T-helper 1 cell treated with Interleukin-12 subunit alpha and Interleukin-12 subunit beta and Interleukin-4 antibody, amounts not matched to agents 30 ng/mL and 1 ng/mL, for 36 hours (primary cell): Measurements from ENCODE around the gene NEDD9. TPM values are rescaled to one million over a fixed set of nuclear protein-coding genes. Genes with fewer than 3 reads are reported as not detected.

Experiments used
- intact Hi-C: fragments of 100-400 bp; cut with micrococcal nuclease; formaldehyde crosslinking; loops from one replicate; pipeline ENCODE4 v1.15.1; 2024
- total RNA-seq: library from RNA; stranded (reverse); gene quantifications from 2 replicates; pipeline ENCODE4 v1.2.3, GENCODE V29; 2022

The NEDD9 gene
- total RNA-seq, 1 donor from 2014 or later: 71.1 TPM

GRCh38 chr6:11221623-11222384, 10.7 kb downstream of the NEDD9 start:
- intact Hi-C loops: loop anchor here (1.0 to 2.0 kb wide), 2 partner anchors 14 to 15 kb away; no protein-coding TSS in a partner anchor

DNA sequence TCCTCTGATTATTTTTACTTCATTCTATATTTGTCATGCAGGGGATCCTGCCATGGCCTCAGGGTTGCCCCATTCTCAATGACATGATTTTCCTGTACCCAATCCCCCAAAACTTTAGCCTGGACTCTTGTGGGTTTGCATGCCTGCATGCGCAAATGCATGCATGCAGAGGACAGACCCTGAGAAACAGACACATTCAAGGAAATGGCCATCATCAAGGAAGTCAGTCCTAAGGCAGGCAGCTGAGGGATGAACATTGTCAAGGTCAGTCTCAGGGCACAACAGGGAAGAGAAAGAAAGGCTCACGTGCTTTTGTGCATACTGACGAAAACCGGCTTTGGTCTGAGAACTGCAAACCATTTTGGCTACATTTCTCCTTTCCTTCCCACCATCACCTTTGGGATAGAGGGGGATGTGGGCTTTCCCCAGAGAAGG, 13.1 kb downstream of the NEDD9 start:
- intact Hi-C loops: no loop called here

GRCh38 chr6:11218538-11219399, 13.7 kb downstream of the NEDD9 start:
- intact Hi-C loops: no loop called here

- intact Hi-C loops: no loop called here
Measured at GRCh38 chr6:11218102-11218442, 14.4 kb downstream of the NEDD9 start.

- intact Hi-C loops: no loop called here
Measured at GRCh38 chr6:11217360-11218101, 14.9 kb downstream of the NEDD9 start.

DNA sequence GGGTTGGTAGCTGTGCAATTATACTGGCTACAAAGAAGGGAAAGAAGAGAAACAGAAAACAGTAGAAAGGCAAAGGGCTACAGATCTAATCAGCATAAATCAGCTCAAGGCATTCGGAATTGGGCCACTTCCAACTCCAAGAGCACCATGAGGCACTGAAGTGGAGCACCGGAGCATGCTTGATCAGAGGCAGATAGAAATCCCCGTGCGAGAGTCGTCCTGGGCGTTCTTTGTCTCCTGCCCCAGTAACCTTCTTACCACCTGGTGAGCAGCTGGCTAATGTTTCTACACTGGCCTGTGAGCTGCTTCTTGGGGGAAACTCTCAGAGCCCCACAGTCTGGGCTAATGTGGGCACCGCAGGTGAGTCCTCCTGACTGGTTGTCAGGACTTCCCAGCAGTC, 16.7 kb downstream of the NEDD9 start:
- intact Hi-C loops: no loop called here

- intact Hi-C loops: no loop called here
Measured at GRCh38 chr6:11214901-11215300, 17.6 kb downstream of the NEDD9 start.

DNA sequence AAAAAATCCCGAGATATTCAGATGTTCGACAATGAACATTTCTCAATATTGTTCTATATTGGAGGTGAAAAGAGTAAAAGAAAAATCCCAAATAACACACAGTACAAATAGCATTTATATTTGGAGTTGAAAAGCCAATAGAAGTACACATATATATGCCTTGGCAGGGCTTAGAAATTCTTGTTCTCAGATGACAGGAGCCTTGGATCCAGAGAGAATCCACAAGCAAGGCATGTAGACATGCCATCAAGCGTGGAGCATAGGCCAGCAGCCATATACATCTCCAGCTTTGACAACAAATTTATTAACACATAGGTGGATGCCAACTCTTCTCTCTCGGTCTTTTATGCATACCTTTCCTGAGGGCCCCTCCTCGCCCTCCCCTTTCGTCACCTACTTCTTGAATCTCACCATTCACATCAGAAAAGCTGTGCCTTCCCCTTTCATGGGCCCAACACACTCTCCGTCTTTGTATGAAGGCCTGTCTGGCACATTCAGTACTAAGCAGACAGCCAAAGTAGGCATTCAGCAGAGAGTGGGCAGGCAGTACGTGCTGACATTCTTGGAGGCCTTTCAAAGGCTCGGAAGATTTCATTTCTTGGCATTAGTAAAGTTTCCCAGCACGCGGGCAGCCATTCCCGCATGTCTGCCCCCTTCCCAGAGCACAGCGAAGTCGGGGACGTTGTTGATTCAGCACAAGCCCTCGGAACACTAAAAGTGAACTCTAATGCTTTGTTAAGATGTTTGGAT, 18.2 kb downstream of the NEDD9 start:
- intact Hi-C loops: no loop called here

GRCh38 chr6:11213422-11214021, 18.9 kb downstream of the NEDD9 start:
- intact Hi-C loops: no loop called here

DNA sequence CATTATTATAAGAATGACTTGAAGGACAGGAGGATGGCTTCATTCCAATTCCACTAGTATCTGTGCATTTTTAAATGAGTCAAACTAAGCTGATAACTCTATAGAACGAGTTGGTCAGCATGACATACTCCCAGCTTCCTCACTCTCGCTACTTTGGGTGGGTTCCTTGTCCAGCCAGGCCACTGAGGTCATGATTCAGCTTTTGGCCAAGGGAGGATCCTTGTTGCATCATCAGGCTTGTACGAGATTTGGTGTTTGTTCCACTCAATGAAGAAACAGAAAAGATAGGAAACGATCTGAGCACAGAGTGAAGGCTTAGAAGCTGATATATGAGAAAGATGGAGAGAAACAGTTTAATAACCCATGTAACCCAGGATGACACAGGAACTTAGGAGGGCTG, 19.8 kb downstream of the NEDD9 start:
- intact Hi-C loops: no loop called here

DNA sequence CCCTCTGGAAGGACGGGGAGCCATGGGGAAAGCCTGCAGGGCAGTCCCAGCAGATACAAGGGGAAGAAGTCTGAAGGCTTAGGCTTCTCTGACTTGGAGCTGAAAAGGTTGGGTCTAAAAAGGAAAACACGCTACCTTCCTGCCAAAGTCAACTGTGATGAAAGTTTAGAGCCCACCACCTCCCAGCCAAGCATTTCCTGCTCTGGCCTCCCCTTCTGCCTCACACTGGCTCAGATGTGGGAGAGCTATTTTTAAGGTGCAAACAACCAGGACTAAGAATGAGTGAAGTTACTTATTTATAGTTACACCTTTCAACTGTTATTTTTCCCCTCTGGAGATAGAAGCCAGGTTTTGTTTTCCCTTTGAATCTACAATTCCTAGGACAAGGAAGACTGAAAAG, 21.2 kb downstream of the NEDD9 start:
- intact Hi-C loops: no loop called here

GRCh38 chr6:11210386-11211138, 21.9 kb downstream of the NEDD9 start:
- intact Hi-C loops: no loop called here

GRCh38 chr6:11209906-11210305, 22.6 kb downstream of the NEDD9 start:
- intact Hi-C loops: no loop called here

DNA sequence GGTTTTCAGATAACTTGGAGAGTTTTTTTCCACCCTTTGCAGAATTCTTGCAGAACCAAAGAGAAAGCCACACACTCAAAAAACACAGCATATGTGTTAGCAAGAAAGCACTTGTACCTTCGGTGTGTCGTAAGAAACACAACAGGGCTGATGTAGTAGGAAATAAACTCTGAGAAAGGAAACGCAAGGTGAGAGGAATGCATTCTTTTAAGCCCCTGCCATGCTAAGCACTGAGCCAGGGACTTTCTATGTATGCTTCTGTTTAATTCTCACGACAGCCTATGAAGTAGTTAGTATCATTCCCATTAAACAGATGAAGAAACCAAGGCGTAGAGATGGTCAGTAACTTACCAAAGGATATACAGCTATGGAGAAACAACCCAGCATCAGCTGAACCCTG, 23.1 kb downstream of the NEDD9 start:
- intact Hi-C loops: no loop called here

GRCh38 chr6:11208854-11209253, 23.6 kb downstream of the NEDD9 start:
- intact Hi-C loops: loop anchor here (1.0 kb wide), 1 partner anchor 13 kb away; no protein-coding TSS in a partner anchor

GRCh38 chr6:11208267-11208666, 24.2 kb downstream of the NEDD9 start:
- intact Hi-C loops: loop anchor here (1.0 kb wide), 1 partner anchor 14 kb away; no protein-coding TSS in a partner anchor

GRCh38 chr6:11207199-11207968, 25.1 kb downstream of the NEDD9 start:
- intact Hi-C loops: no loop called here

DNA sequence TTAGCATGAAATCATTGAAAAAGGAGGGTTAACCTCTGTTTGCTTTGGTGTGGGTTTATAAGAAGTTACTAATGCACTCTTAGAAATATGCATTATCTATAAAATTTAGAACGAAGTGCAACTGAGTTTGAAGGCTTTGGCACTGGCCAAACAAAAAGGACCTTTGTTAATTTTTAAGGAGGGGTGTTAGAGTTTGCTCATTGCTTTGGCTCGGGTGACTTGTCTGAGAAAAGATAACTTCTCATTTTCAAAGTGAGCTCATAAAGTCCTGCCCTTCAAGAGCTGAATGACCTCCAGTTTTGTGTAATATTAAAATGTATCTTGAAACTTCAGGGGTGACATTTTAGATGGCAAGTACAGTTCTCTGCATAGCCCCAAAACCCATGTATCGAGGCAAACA, 25.9 kb downstream of the NEDD9 start:
- intact Hi-C loops: no loop called here

DNA sequence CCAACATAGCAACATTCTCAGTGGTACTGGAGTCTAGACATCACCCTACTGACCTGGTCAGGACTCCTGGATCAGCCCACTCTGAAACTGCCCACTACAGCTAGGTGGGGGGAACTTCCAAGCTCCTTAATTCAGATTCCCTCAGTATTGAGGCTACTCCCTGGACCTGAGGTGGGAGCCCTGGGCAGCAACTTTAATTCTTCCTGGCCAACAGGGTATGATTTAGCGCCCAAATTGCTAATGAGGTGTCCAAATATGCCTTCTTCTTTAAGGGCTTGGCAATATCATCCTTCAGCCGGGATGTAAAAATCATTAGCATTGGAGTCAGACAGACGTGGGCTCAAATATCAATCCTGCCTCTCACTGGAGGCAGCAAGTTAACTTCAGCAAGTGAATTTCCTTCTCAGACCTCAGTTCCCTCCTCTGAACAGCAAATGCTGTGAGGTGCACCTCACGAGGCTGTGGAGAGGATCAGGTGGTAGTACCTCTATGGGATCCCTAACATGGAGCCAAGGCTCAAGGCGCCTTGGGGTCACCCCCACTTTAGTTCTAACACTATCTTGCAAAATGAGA, 27.6 kb downstream of the NEDD9 start:
- intact Hi-C loops: no loop called here
